ENCODE measurements around the gene GMPR.
"Not testable (repeated sequence)": the region's sequence is repeated elsewhere in the genome, so short reads cannot be mapped to it uniquely, and the experiment has no call there.

The GMPR gene

GRCh38 chr6:16225062-16225731 is 13.2 kb upstream of the GMPR start:
- DNase-seq, result not testable (repeated sequence)

- not testable (repeated sequence) for DNase-seq
Measured at GRCh38 chr6:16226117-16227047, 12.0 kb upstream of the GMPR start.

DNA sequence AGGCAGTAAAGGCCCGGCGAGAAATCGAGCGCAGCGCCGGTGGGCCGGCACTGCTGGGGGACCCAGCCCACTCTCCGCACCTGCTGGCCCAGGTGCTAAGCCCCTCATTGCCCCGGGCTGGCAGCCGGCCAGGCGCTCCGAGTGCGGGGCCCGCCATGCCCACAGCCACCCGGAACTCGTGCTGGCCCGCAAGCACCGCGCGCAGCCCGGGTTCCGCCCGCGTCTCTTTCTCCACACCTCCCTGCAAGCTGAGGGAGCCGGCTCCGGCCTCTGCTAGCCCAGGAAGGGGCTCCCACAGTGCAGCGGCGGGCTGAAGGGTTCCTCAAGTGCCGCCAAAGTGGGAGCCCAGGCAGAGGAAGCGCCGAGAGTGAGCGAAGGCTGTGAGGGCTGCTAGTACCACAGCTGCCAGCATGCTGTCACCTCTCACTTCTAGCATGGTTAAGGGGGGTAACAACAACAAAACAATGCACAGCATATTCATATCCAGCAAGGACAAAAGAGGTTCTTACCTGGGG is 11.3 kb upstream of the GMPR start:
- DNase-seq, result no peak

- DNase-seq, result no peak
Measured at GRCh38 chr6:16227605-16228004, 10.8 kb upstream of the GMPR start.

GRCh38 chr6:16228043-16228442 is 10.3 kb upstream of the GMPR start:
- no peak for DNase-seq

DNA sequence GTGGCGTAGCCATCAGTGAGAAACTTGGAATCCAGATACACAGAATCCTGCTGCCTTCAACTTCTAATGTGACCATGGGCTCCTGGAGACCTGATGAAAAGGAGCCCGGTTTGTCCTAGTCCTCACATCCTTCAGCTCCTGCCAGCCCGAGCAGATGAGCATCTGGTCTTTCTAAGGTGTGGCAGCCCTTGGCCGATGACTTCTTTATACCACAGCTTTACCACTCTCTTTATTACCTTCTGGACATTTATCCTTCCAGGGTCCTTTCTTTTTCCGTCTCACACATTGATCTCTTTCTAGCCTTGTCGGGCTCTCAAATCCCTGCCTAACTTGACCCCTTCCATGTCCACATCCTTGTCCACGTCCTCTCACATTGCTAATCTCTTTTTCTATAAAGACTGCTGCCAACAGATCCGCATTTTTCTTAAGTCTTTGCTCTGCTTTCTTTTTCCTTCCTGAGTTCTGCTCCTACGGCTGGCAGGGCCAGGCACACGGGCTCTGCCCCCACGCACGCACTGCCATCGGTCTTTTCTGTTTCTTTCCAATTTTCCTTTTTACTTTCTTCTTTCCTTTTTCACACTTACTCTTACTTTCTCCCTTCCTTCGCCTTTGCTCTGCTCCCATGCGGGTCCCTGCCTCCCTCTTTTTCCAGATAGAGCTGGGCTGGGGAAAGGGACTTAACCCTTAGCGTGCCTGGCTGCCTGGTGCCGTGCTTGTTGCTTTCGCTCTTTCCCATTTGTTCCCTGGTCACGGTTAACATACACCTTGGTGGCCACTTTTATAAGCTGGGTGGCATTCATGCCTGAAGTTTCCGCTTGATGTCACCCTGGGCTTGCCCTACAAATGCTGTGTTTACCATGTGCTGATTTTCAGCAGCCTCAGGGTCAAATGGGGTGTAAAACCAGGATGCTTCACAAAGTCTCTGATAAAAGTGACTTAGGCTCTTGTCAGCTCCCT is 9.4 kb upstream of the GMPR start:
- DNase-seq, result no peak

DNA sequence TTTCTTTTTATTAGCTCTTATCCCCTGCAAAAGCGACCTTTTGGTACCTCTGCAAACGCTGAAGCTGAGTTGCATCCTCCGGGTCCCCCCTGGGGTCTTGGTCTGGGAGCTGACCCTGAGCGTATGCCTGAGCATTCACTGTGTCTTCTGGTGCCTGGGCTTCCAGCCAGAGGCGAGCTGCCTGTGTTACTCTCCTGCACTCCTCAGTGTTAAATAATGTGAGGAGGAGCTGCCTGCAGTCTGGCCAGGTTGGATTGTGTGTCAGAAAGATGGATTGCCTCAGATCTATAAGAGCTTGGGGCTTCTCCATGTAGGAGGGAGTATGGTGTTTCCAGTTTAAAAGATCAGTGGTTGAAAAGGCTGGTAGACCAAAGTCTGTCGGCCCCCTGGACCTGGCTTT is 8.7 kb upstream of the GMPR start:
- no peak for DNase-seq

- no peak for DNase-seq
Measured at GRCh38 chr6:16230953-16231352, 7.4 kb upstream of the GMPR start.

DNA sequence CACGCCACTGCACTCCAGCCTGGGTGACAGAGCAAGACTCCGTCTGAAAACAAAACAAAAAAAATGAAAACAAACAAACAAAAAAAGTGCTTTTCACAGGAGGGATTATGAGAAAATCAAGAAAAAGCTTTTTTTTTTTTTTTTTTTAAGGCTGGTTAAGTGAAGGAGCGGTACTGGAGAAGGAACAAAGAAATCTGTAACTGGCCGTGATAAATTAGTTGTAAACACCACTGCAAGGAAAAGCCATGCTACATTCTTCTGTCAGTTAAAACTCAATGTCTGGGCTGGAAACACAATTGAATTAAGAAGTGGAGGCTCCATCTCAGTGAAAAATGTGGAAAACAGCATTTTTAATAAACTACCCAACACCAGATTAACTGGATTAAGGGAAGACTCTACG is 6.3 kb upstream of the GMPR start:
- DNase-seq, result no peak

DNA sequence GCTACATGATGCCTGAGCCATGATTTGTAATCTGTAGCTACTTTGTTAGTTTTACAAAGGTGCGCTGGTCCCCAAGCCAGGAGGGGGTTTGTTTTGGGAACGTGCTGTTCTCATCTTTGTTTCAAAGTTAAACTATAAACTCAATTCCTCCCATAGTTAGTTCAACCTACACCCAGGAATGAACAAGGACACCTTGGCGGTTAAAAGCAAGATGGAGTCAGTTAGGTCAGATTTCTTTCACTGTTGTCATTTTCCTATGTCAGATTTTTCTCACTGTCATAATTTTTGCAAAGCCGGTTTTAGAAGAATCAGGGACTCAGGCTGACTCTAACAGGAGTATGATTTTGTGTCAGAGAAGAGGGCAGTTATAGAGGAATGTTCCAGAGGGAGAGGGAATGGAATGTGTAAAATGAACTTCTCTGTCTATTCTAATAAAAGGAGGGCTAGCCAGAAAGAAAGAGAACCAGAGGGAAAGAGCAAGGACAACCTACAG is 2.3 kb upstream of the GMPR start:
- no peak for DNase-seq

DNA sequence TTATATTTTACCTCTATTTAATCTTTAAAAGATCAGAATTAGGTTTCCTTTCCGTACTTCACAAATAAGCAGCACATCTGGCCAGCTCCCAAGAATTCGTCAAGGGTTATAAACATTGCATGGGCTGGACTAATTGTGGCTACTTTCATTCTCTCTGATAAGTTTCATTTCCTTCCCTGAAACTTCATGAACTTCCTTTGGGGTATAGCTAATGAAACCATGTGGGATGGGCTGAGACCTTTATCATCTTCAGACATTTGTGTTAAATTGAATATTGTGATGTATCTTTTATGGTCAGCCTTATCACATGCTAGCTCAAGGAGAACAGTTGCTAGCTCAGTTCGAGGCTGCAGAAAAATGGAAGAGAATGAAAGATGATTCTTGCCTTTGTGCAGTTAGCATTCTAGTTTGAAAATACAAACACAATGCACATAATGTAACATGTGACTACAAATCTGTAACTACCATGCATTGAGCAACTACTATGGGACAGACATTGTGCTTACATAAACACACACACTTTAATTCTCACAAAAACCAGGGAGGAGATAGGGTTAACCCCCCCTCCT is 1.7 kb upstream of the GMPR start:
- DNase-seq, result peak; percentile 53

DNA sequence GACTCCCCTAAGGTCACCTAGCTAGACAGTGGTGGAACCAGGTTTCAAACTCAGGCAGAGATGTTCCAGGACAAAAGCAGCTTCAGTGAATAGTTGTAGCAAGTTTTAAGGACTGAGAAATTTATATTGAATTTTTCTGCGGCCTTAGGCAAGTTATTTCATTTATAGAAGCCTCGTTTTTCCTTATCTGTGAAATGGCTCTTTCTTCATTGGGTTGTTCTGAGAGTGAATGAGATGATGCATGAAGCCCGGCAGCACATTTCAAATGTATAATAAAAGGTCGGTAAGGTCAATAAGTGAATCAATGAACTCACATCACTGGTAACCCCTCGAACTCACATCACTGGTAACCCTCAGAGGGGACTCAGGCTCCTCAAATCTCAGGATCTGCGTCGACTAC is 1.1 kb upstream of the GMPR start:
- DNase-seq, result no peak

- DNase-seq, result no peak
Measured at GRCh38 chr6:16238963-16239797, 793 bp downstream of the GMPR start.

GRCh38 chr6:16239798-16240123 is 1.4 kb downstream of the GMPR start:
- DNase-seq, result no peak

- no peak for DNase-seq
Measured at GRCh38 chr6:16240589-16241320, 2.4 kb downstream of the GMPR start.

GRCh38 chr6:16241321-16241689 is 2.9 kb downstream of the GMPR start:
- no peak for DNase-seq

GRCh38 chr6:16243055-16243454 is 4.7 kb downstream of the GMPR start:
- peak; percentile 50 for DNase-seq

GRCh38 chr6:16243664-16244063 is 5.3 kb downstream of the GMPR start:
- DNase-seq, result no peak

DNA sequence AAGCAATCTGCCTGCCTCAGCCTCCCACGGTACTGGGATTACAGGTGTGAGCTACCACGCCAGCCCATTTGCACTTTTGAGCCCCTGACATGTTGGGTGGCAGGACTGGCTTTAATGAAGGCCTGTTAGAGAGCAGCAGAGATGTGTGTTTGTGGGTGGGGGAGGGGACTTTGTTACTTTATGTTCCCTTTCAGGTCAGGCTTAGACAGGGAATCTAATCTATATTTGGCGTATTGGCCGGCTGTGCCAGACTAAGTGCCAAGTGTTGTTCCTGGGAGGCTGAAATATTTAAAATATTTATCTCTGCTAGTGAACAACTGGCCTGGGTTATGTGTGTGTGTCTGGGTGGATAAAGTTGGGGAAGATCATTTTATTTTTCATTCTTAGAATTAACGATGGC is 6.1 kb downstream of the GMPR start:
- DNase-seq, result no peak

DNA sequence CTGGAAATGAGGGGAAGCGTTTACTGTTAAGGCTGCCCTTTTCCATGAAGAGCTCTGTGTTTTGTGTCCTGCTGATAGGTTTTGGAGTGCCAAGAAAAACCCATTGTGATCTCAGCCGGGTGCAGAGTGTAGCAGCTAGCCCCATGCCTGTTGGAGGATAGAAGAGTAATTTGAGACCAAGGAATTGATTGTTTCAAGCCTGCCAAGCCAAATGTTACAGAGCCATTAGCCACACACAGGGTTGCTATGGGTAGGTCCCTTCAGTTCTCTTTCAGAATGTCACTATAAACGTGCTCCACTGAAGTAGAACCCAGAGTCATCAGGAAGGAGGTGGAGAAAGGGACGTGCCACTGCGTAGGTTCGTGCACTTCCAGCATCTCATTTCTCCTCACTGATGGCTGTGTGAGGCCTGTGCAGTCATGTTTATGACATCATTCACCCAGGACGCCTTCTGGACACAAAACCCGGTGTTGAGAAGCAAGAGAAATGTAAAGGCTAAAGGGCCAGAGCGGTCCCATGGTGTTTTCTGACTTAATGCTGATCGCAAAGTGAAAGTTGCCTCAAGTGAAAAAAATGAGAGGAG is 6.6 kb downstream of the GMPR start:
- no peak for DNase-seq

All from fibroblast of skin of scalp (primary cell).